Adrenal gland (tissue), 5 donors: ENCODE measurements around the gene SF3A1.

ENCODE experiments used
- CTCF ChIP-seq, 6 experiments: fragments of 450-650 bp in 4 of 6; fragments of 200-600 bp in 2 of 6; sonication (generic) in 1 of 6; IDR thresholded peaks; 1 replicate in 5 of 6; 2 replicates in 1 of 6; pipeline versions ENCODE4 v1.5.1 to v1.8.0; 2016 to 2021; ENCODE audit warnings: antibody characterized with exemption in 6 of 6, mild to moderate bottlenecking in 2 of 6, moderate library complexity in 1 of 6
- POLR2A ChIP-seq, 2 donors: fragments of 450-650 bp; IDR thresholded peaks; one replicate each; pipeline ENCODE4 v1.6.1; 2017; ENCODE audit warnings: antibody characterized with exemption in 2 of 2, mild to moderate bottlenecking in 2 of 2, moderate library complexity in 1 of 2
- donor health status: DM: no; HTN: no; CAD: no.

DNA sequence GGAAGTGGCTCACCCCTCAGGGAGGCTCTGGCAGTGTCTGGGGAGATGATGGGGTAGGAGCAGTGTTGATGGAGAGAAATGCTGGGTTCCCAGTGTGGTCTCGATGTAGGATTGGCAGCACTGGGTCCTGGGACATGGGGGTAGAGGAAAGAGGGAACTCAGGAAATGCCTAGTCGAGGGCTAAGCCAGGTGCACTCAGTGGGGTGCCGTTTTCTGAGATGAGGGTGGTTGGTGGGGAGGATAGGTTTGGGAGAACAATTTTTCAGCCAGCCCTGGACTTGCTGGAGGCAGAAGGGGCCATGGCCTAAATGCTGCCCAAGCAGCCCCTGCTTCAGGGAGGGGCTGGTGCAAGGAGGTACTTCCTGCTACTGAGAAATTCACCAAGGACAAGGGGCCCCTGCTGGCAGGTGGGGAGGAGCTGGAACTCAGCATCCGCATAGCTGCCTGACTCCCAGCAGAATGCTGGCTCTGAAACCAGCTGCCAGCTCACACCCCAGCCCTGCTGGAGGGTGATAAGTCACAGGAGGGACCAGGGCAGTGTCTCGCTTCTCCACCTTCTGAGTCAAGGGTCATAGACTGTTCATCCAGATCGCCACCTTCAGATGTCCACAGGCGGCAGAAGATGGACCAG is 6.1 kb upstream of the SF3A1 start:
- no peak for TF ChIP-seq CTCF (IDR thresholded peaks at IDR 0.05)
- no peak for TF ChIP-seq POLR2A (IDR thresholded peaks at IDR 0.05)
